MM.1S (cell line): ENCODE data around the gene GSX2.

Experiments
- DNase-seq: peaks from one replicate; pipeline ENCODE4 v3.0.0-alpha.2; 2015
- H2AFZ ChIP-seq: fragments of 300-600 bp; sonication (generic); 2 replicates; pipeline ENCODE4 v1.6.0; 2016; ENCODE audit warnings: antibody characterized with exemption, low read length
- H3F3A ChIP-seq: fragments of 300-600 bp; sonication (generic); 2 replicates; pipeline ENCODE4 v1.6.1; 2016; ENCODE audit warnings: mild to moderate bottlenecking, antibody characterized with exemption, low read length, moderate library complexity, mixed read lengths; ENCODE audit not compliant: insufficient read depth
- H3K27ac ChIP-seq: fragments of 300-600 bp; sonication (generic); 2 replicates; pipeline ENCODE4 v1.5.1; 2016; ENCODE audit warnings: mild to moderate bottlenecking, low read length
- H3K27me3 ChIP-seq: fragments of 300-600 bp; sonication (generic); replicated peaks from 2 replicates; pipeline ENCODE4 v1.6.0; 2016; ENCODE audit warnings: low read length; ENCODE audit not compliant: insufficient read depth
- H3K36me3 ChIP-seq: fragments of 300-600 bp; sonication (generic); replicated peaks from 2 replicates; pipeline ENCODE4 v1.6.1; 2016; ENCODE audit warnings: mild to moderate bottlenecking, low read length, mixed read lengths; ENCODE audit not compliant: insufficient read depth
- H3K4me1 ChIP-seq: fragments of 300-600 bp; sonication (generic); 2 replicates; pipeline ENCODE4 v1.6.1; 2016; ENCODE audit warnings: low read length, mixed read lengths
- H3K4me2 ChIP-seq: fragments of 300-600 bp; sonication (generic); 2 replicates; pipeline ENCODE4 v1.6.0; 2016; ENCODE audit warnings: low read depth, low read length
- H3K4me3 ChIP-seq: fragments of 300-600 bp; sonication (generic); 2 replicates; pipeline ENCODE4 v1.5.1; 2016; ENCODE audit warnings: low read length, mixed read lengths
- H3K79me2 ChIP-seq: fragments of 300-600 bp; sonication (generic); 2 replicates; pipeline ENCODE4 v1.6.1; 2016; ENCODE audit warnings: mixed run types, low read length, mixed read lengths
- H3K9ac ChIP-seq: fragments of 300-600 bp; sonication (generic); 2 replicates; pipeline ENCODE4 v1.6.1; 2016; ENCODE audit warnings: low read length, mixed read lengths
- H3K9me2 ChIP-seq: fragments of 300-600 bp; sonication (generic); replicated peaks from 2 replicates; pipeline ENCODE4 v1.6.1; 2016; ENCODE audit warnings: mild to moderate bottlenecking, low read length, mixed read lengths; ENCODE audit not compliant: insufficient read depth
- H3K9me3 ChIP-seq: fragments of 300-600 bp; sonication (generic); replicated peaks from 2 replicates; pipeline ENCODE4 v1.6.1; 2016; ENCODE audit warnings: mild to moderate bottlenecking, low read length, mixed read lengths; ENCODE audit not compliant: insufficient read depth
- H4K20me1 ChIP-seq: fragments of 300-600 bp; sonication (generic); 2 replicates; pipeline ENCODE4 v1.6.1; 2016; ENCODE audit warnings: mild to moderate bottlenecking, low read length, moderate library complexity, mixed read lengths; ENCODE audit not compliant: insufficient read depth
- CTCF ChIP-seq: fragments of 300-600 bp; sonication (generic); IDR thresholded peaks from 2 replicates; pipeline ENCODE4 v1.5.1; 2016; ENCODE audit warnings: antibody characterized with exemption, low read length, mixed read lengths
- EZH2 ChIP-seq: fragments of 300-600 bp; sonication (generic); optimal IDR thresholded peaks from 2 replicates; pipeline ENCODE3; 2017; ENCODE audit warnings: low read depth, mild to moderate bottlenecking, antibody characterized with exemption, low read length, mixed read lengths
- EZH2phosphoT487 ChIP-seq: fragments of 300-600 bp; sonication (generic); IDR thresholded peaks from 2 replicates; pipeline ENCODE4 v1.6.1; 2018; ENCODE audit warnings: antibody characterized with exemption, low read length

Gene GSX2

GRCh38 chr4:54061873-54062272 is 38.1 kb upstream of the GSX2 start:
- DNase-seq = no peak
- Histone ChIP-seq H3K36me3 (no peaks in the 10 kb centered on the region; the same call in 1 of the 2 replicates), H3K9ac (no peak overlapping the region), H3K4me3 (no peak overlapping the region), H3K9me3 (no peaks in the 10 kb centered on the region), H3K27ac (no peak overlapping the region), H4K20me1 (peaks cover 13% of the 10 kb centered on the region; the same call in 1 of the 2 replicates), H3K9me2 (no peaks in the 10 kb centered on the region), H3F3A (no peaks in the 10 kb centered on the region; the same call in 1 of the 2 replicates), H2AFZ (no peak overlapping the region), H3K4me1 (peaks cover 13% of the 10 kb centered on the region), H3K4me2 (peak overlapping the region; percentile 17; the same call in 1 of the 2 replicates), H3K27me3 (no peaks in the 10 kb centered on the region), H3K79me2 (peaks cover 72% of the 10 kb centered on the region)
- TF ChIP-seq EZH2phosphoT487 = no peak
- TF ChIP-seq CTCF = no peak
- TF ChIP-seq EZH2 = no peak

GRCh38 chr4:54062392-54062791 is 37.6 kb upstream of the GSX2 start:
- Histone ChIP-seq H3K4me1 (peaks cover 13% of the 10 kb centered on the region), H3K4me2 (peak overlapping the region; percentile 62), H3K27ac (no peak overlapping the region), H3K9me2 (no peaks in the 10 kb centered on the region), H3K9ac (peak overlapping the region; percentile 97; the same call in 1 of the 2 replicates), H3K27me3 (no peaks in the 10 kb centered on the region), H3K79me2 (peaks cover 67% of the 10 kb centered on the region), H4K20me1 (peaks cover 13% of the 10 kb centered on the region; the same call in 1 of the 2 replicates), H3K4me3 (peak overlapping the region; percentile 85; the same call in 1 of the 2 replicates), H3K9me3 (no peaks in the 10 kb centered on the region), H3F3A (no peaks in the 10 kb centered on the region; the same call in 1 of the 2 replicates), H2AFZ (no peak overlapping the region), H3K36me3 (no peaks in the 10 kb centered on the region; the same call in 1 of the 2 replicates)
- no peak for TF ChIP-seq EZH2
- TF ChIP-seq EZH2phosphoT487 = no peak
- no peak for TF ChIP-seq CTCF
- no peak for DNase-seq

DNA sequence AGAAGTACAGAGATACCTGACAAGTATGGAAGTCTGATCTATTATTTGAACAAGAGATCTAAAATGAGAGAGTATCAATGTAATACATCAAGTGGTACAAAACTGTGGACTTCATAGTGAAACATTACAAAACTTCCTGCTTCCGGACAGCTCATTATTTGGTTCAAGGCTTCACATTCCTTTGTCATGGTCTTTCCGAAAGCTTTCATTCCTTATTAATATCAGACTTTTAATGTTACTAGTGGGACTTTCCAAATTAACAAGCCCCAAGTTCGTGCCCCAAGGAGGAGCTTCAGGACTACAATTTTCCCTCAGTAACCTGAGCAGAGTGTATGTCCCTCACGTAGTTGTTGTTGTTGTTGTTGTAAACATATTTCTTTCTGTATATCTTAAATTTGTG is 36.7 kb upstream of the GSX2 start:
- H4K20me1 ChIP-seq = peaks cover 13% of the 10 kb centered on the region; the same call in 1 of the 2 replicates
- H3K9me3 ChIP-seq = no peaks in the 10 kb centered on the region
- H3K27ac ChIP-seq = peak overlapping the region; percentile 77; the same call in 1 of the 2 replicates
- H3K79me2 ChIP-seq = peaks cover 59% of the 10 kb centered on the region
- no peak for TF ChIP-seq CTCF
- TF ChIP-seq EZH2phosphoT487 = no peak
- no peak for TF ChIP-seq EZH2
- H3K4me1 ChIP-seq = peaks cover 13% of the 10 kb centered on the region
- H3K4me3 ChIP-seq = peak overlapping the region; percentile 85
- no peaks in the 10 kb centered on the region; the same call in 1 of the 2 replicates for H3K36me3 ChIP-seq
- H2AFZ ChIP-seq = 0 out of 2 replicates have a peak overlapping the region, but pooled peaks have one; percentile 89
- H3K9ac ChIP-seq = peak overlapping the region; percentile 97
- no peaks in the 10 kb centered on the region for H3K9me2 ChIP-seq
- peak overlapping the region; percentile 62 for H3K4me2 ChIP-seq
- DNase-seq = no peak
- H3K27me3 ChIP-seq = no peaks in the 10 kb centered on the region
- no peaks in the 10 kb centered on the region; the same call in 1 of the 2 replicates for H3F3A ChIP-seq
